Activated CD4-positive, alpha-beta T cell treated with anti-CD3 and anti-CD28 coated beads for 48 hours (primary cell): Measurements from ENCODE around the gene RGS6.
A peak's percentile ranks its signal among the peaks of the same experiment; 100 is the strongest.

Experiments
- DNase-seq: peaks from one replicate; pipeline ENCODE4 v3.0.0-alpha.2; 2020

The RGS6 gene

DNA sequence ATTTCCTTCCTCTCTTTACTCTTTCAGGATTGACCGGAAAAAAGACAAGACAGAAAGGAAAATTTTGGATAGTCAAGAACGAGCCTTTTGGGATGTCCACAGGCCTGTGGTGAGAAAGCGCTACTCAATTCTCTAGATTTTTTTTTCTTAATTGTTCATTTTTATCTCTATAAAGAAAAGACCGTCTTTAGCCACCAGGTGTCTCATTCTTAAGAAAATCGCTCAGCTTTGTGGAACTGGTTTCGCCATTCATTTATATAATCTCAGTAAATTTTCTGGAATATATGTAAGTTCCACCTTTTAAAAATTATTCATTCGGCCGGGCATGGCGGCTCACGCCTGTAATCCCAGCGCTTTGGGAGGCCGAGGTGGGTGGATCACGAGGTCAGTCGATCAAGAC lies 540.6 kb downstream of the RGS6 start:
- no peak for DNase-seq

GRCh38 chr14:72476657-72477499 lies 544.6 kb downstream of the RGS6 start:
- DNase-seq: peak; percentile 70

DNA sequence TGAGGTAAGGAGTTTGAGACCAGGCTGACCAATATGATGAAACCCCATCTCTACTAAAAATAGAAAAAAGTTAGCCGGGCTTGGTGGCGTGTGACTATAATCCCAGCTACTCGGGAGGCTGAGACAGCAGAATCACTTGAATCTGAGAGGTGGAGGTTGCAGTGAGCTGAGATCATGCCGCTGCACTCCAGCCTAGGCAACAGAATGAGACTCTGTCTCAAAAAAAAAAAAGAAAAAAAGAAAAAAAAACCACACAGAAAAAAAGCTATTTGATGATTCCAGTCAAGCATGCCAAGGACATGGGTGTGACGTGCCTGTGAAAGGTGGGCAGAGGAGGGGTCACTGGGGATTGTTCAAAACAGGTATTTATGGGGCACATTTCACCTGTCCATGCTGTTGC lies 545.3 kb downstream of the RGS6 start:
- DNase-seq: peak; percentile 11

- DNase-seq: no peak
These were observed 546.3 kb downstream of the RGS6 start for GRCh38 chr14:72478471-72478893.

GRCh38 chr14:72479461-72479931 lies 547.3 kb downstream of the RGS6 start:
- DNase-seq: no peak

GRCh38 chr14:72480464-72481243 lies 548.4 kb downstream of the RGS6 start:
- no peak for DNase-seq

GRCh38 chr14:72483311-72483710 lies 551.1 kb downstream of the RGS6 start:
- no peak for DNase-seq

GRCh38 chr14:72485695-72486094 lies 553.5 kb downstream of the RGS6 start:
- DNase-seq: no peak

GRCh38 chr14:72488514-72488913 lies 556.3 kb downstream of the RGS6 start:
- DNase-seq: no peak

- no peak for DNase-seq
These were observed 560.0 kb downstream of the RGS6 start for GRCh38 chr14:72492196-72492595.

GRCh38 chr14:72495668-72496067 lies 563.4 kb downstream of the RGS6 start:
- no peak for DNase-seq

DNA sequence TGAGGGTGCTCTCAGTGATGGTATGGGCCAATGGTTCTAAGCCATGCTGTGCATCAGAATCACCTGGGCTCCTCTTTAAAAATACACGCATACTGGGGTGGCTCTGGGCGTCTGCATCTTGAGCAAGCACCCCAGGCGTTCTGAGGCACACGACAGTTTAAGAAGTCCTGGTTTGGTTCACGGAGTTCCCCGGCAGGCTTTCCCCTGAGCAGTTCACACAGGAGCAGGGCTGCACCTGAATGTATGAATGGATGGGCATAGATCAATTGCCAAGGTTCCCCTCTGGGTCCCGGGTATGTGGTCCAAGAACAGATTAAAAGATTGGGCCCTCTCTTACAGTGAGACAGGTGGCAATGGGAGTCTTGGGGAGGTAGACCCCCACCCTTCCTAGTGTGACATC lies 566.4 kb downstream of the RGS6 start:
- DNase-seq: no peak

- no peak for DNase-seq
These were observed 567.5 kb downstream of the RGS6 start for GRCh38 chr14:72499746-72500145.

- no peak for DNase-seq
These were observed 568.1 kb downstream of the RGS6 start for GRCh38 chr14:72500234-72500838.

- DNase-seq: no peak
These were observed 569.2 kb downstream of the RGS6 start for GRCh38 chr14:72501439-72501838.

GRCh38 chr14:72503271-72503670 lies 571.0 kb downstream of the RGS6 start:
- DNase-seq: no peak

GRCh38 chr14:72503696-72504368 lies 571.6 kb downstream of the RGS6 start:
- no peak for DNase-seq

- DNase-seq: no peak
These were observed 578.3 kb downstream of the RGS6 start for GRCh38 chr14:72510566-72510965.

- DNase-seq: no peak
These were observed 580.1 kb downstream of the RGS6 start for GRCh38 chr14:72512281-72512680.

GRCh38 chr14:72512925-72513324 lies 580.7 kb downstream of the RGS6 start:
- DNase-seq: no peak

DNA sequence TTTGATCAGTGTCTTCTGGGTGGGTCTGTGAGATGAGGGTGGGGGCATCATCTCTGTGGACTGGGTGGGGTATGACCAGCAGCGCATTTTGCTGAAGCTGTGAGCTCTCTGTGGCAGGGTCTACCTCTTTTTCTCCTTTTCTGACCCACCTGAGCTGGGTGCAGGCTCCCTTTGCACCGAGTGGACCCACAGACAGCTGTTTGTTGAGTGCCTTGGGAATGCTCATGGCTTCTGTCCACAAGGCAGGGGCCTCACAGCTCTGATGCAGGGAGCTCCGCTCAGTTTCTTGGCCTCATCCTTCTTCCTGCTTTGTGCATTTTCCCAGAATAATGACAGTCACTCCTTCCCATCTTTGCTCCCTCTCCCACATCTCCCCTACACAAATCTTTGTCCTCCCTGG lies 581.1 kb downstream of the RGS6 start:
- DNase-seq: no peak

GRCh38 chr14:72513965-72514659 lies 581.9 kb downstream of the RGS6 start:
- DNase-seq: no peak
